Astrocyte (in vitro differentiated cells and primary cell): ENCODE measurements around the gene CMTM7. TPM values are rescaled to one million over a fixed set of nuclear protein-coding genes. Genes with fewer than 3 reads are reported as not detected.

Experiments
- DNase-seq: peaks from one replicate; pipeline ENCODE4 v3.0.0-alpha.2; 2010; ENCODE audit warnings: low read depth
- FAIRE-seq: peaks from 2 replicates; lab custom pipeline; 2011; peaks lifted over from hg19 to GRCh38; lab: Jason Lieb, UNC
- H2AFZ ChIP-seq: 2 replicates; pipeline ENCODE4 v1.6.0; 2012; ENCODE audit warnings: low read depth, low read length, inconsistent platforms
- H3K27ac ChIP-seq: 2 replicates; pipeline ENCODE4 v1.5.1; 2011; ENCODE audit warnings: low read depth, low read length, inconsistent platforms
- H3K27me3 ChIP-seq: 2 replicates; pipeline ENCODE4 v1.6.0; 2011; ENCODE audit warnings: low read length, inconsistent platforms; ENCODE audit not compliant: insufficient read depth
- H3K36me3 ChIP-seq: 2 replicates; pipeline ENCODE4 v1.5.1; 2011; ENCODE audit warnings: low read length, inconsistent platforms; ENCODE audit not compliant: insufficient read depth
- H3K4me1 ChIP-seq: 2 replicates; pipeline ENCODE4 v1.5.1; 2011; ENCODE audit warnings: low read length, inconsistent platforms; ENCODE audit not compliant: insufficient read depth
- H3K4me2 ChIP-seq: 2 replicates; pipeline ENCODE4 v1.6.0; 2012; ENCODE audit warnings: low read length, inconsistent platforms
- H3K4me3 ChIP-seq: 2 replicates; pipeline ENCODE4 v1.5.1; 2011; ENCODE audit warnings: low read depth, mild to moderate bottlenecking, low read length, inconsistent platforms; ENCODE audit not compliant: insufficient read depth
- H3K79me2 ChIP-seq: 2 replicates; pipeline ENCODE4 v1.6.0; 2012; ENCODE audit warnings: mild to moderate bottlenecking, low read length, inconsistent platforms; ENCODE audit not compliant: insufficient read depth
- H3K9ac ChIP-seq: 2 replicates; pipeline ENCODE4 v1.6.0; 2012; ENCODE audit warnings: mild to moderate bottlenecking, low read length, inconsistent platforms
- H3K9me3 ChIP-seq: 2 replicates; pipeline ENCODE4 v1.5.1; 2012; ENCODE audit warnings: low read depth, mild to moderate bottlenecking, low read length, inconsistent platforms; ENCODE audit not compliant: insufficient read depth
- H4K20me1 ChIP-seq: 2 replicates; pipeline ENCODE4 v1.6.0; 2012; ENCODE audit warnings: low read length, inconsistent platforms; ENCODE audit not compliant: insufficient read depth
- H3K27ac Mint-ChIP-seq: one replicate; pipeline ENCODE4 v1.8.0; 2021; ENCODE audit warnings: mild to moderate bottlenecking, mixed read lengths; ENCODE audit not compliant: unreplicated experiment
- H3K27me3 Mint-ChIP-seq: one replicate; pipeline ENCODE4 v1.8.0; 2021; ENCODE audit warnings: low read depth, mixed read lengths; ENCODE audit not compliant: unreplicated experiment
- H3K36me3 Mint-ChIP-seq: one replicate; pipeline ENCODE4 v1.8.0; 2021; ENCODE audit warnings: low read depth, mixed read lengths; ENCODE audit not compliant: unreplicated experiment
- H3K4me1 Mint-ChIP-seq: one replicate; pipeline ENCODE4 v1.8.0; 2021; ENCODE audit warnings: low read depth, mixed read lengths; ENCODE audit not compliant: unreplicated experiment
- H3K4me3 Mint-ChIP-seq: one replicate; pipeline ENCODE4 v1.8.0; 2021; ENCODE audit warnings: mild to moderate bottlenecking, moderate library complexity, mixed read lengths; ENCODE audit not compliant: unreplicated experiment
- H3K9me3 Mint-ChIP-seq: one replicate; pipeline ENCODE4 v1.8.0; 2021; ENCODE audit warnings: mild to moderate bottlenecking, mixed read lengths; ENCODE audit not compliant: unreplicated experiment
- CTCF ChIP-seq: IDR thresholded peaks from 2 replicates; pipeline ENCODE4 v1.5.1; 2011; ENCODE audit warnings: low read depth, mild to moderate bottlenecking, inconsistent platforms, low read length, moderate library complexity; ENCODE audit not compliant: insufficient read depth
- EZH2 ChIP-seq: IDR thresholded peaks from 2 replicates; pipeline ENCODE4 v1.6.1; 2012; ENCODE audit warnings: mild to moderate bottlenecking, low read length, inconsistent platforms; ENCODE audit not compliant: insufficient read depth
- total RNA-seq: library from RNA; stranded (reverse); gene quantifications from 2 replicates; pipeline ENCODE4 v1.2.1, GENCODE V29; 2021

CMTM7 gene
- total RNA-seq, 1 donor from 2014 or later: 23.9 TPM

GRCh38 chr3:32371461-32372212 lies 20.0 kb upstream of the CMTM7 start:
- no peak overlapping the region for H3K4me3 ChIP-seq
- no peak for DNase-seq
- no peaks in the 10 kb centered on the region for H3K36me3 Mint-ChIP-seq
- no peaks in the 10 kb centered on the region for H3K27me3 Mint-ChIP-seq
- no peaks in the 10 kb centered on the region for H3K9me3 ChIP-seq
- H3K4me1 ChIP-seq: peaks cover 9% of the 10 kb centered on the region
- no peaks in the 10 kb centered on the region for H3K36me3 ChIP-seq
- H3K4me2 ChIP-seq: no peak overlapping the region
- FAIRE-seq: no peak
- H3K27ac ChIP-seq: no peak overlapping the region
- no peak overlapping the region for H3K9ac ChIP-seq
- H3K4me1 Mint-ChIP-seq: peaks cover 4% of the 10 kb centered on the region
- no peak overlapping the region for H3K27ac Mint-ChIP-seq
- H4K20me1 ChIP-seq: no peaks in the 10 kb centered on the region
- H3K4me3 Mint-ChIP-seq: no peak overlapping the region
- no peaks in the 10 kb centered on the region for H3K27me3 ChIP-seq
- H3K79me2 ChIP-seq: no peaks in the 10 kb centered on the region
- H2AFZ ChIP-seq: no peak overlapping the region
- H3K9me3 Mint-ChIP-seq: no peaks in the 10 kb centered on the region
- TF ChIP-seq EZH2 (no peak), CTCF (no peak)

- Histone ChIP-seq H3K4me2 (no peak overlapping the region), H3K27me3 (no peaks in the 10 kb centered on the region), H4K20me1 (no peaks in the 10 kb centered on the region), H3K36me3 (no peaks in the 10 kb centered on the region), H3K9ac (no peak overlapping the region), H3K4me1 (peaks cover 4% of the 10 kb centered on the region), H3K9me3 (no peaks in the 10 kb centered on the region), H3K4me3 (no peak overlapping the region), H2AFZ (no peak overlapping the region), H3K79me2 (no peaks in the 10 kb centered on the region), H3K27ac (no peak overlapping the region)
- no peak overlapping the region for H3K27ac Mint-ChIP-seq
- FAIRE-seq (no peak), DNase-seq (no peak)
- no peaks in the 10 kb centered on the region for H3K9me3 Mint-ChIP-seq
- no peak overlapping the region for H3K4me3 Mint-ChIP-seq
- H3K4me1 Mint-ChIP-seq: peaks cover under 1% of the 10 kb centered on the region
- no peak for TF ChIP-seq EZH2
- TF ChIP-seq CTCF: no peak
- no peaks in the 10 kb centered on the region for H3K27me3 Mint-ChIP-seq
- H3K36me3 Mint-ChIP-seq: no peaks in the 10 kb centered on the region
Observed at GRCh38 chr3:32372213-32372490, 19.5 kb upstream of the CMTM7 start.

GRCh38 chr3:32373276-32373675 lies 18.4 kb upstream of the CMTM7 start:
- Histone ChIP-seq H3K9me3 (no peaks in the 10 kb centered on the region), H3K4me2 (no peak overlapping the region), H2AFZ (no peak overlapping the region), H3K4me3 (no peak overlapping the region), H4K20me1 (no peaks in the 10 kb centered on the region), H3K79me2 (no peaks in the 10 kb centered on the region), H3K27ac (no peak overlapping the region), H3K9ac (no peak overlapping the region), H3K27me3 (no peaks in the 10 kb centered on the region), H3K36me3 (no peaks in the 10 kb centered on the region), H3K4me1 (peaks cover 4% of the 10 kb centered on the region)
- no peaks in the 10 kb centered on the region for H3K27me3 Mint-ChIP-seq
- no peak for DNase-seq
- FAIRE-seq: no peak
- no peaks in the 10 kb centered on the region for H3K9me3 Mint-ChIP-seq
- no peak overlapping the region for H3K27ac Mint-ChIP-seq
- H3K4me1 Mint-ChIP-seq: no peaks in the 10 kb centered on the region
- H3K36me3 Mint-ChIP-seq: no peaks in the 10 kb centered on the region
- TF ChIP-seq CTCF: no peak
- TF ChIP-seq EZH2: no peak
- no peak overlapping the region for H3K4me3 Mint-ChIP-seq
